Measurements from ENCODE around the gene CHTF18.
"Not testable (repeated sequence)": the region's sequence is repeated elsewhere in the genome, so short reads cannot be mapped to it uniquely, and the experiment has no call there.

CHTF18 gene

DNA sequence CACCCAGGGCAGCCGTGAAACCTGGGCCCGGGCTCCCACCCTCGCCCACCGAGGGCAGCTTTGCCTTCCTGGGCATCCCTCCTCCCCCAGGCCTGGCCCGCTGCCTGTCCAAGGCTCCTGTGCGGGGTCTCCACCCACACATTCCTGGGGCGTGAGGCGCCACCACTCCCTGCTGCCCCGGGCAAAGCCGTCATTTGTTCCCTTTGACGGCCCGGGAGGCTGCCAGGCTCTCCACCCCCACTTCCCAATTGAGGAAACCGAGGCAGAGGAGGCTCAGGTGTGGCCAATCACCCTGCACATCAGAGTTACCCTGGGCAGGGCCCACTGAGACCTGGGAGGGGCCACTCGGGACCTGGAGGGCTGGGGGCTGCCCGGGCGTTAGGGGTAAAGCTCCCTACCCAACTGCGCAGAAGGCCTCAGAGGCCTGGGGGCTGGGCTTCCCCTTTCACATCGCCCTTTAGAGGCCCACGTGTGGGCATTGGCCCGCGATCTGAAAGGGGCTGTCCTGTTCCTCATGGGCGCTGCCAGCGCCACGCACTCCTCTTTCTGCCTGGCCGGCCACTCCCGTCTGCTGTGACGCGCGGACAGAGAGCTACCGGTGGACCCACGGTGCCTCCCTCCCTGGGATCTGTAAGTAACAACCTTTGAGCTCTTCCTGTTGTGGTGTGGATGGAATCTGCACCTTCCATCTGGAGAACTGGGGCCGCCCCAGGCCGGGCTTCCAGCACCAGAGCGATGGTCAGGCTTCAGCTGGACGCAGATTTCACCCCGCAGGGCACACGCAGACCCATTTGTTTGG is 27.7 kb upstream of the CHTF18 start, which contains the start of gene MSLN:
Gene MSLN, plus strand, starts transcription at position 190 of the 799 bp plus-strand sequence. CDS start 1,947 bp downstream, outside the sequence.
- no peak for DNase-seq

DNA sequence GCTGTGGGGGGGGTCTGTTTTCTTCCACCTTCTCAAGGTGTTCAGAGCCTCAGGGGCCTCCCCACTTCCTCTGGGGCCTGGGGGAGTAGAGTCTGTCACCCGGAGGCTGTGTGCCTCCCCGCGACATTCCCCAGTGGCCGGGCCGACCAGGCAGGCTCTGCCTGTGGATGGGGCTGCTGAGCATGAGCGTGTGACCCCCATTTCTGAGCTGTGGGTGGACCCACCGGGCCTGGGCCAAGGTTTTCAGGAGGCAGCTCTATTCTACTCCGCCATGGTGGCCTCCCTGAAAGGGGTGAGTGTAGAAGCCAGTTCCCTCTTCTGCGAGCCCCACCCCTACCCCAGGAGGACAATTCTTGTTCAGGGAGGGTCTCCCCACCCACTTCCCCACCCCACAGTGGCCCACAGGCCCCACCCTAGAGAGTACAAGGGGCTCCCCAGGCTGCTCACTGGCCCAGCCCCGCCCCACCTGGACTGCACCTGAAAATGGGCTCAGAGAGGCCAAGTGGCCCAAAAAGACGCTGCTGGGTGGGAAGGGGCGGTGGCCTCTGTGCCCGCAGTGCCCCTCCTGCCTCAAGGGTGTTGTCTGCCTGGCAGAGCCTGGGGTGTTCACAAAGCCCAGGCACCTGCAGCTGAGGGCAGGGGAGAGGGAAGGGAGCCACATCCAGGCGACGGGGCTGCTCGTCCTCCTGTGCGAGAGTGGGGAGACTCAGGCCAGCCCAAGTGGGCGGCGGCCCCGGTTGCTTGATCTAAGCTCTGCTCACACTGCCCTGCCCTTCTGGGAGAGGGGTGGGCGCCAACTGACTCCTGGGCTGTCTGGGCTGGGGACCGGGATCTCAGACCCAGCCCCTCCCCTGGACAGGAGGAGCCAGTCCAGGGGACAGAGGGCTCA is 26.6 kb upstream of the CHTF18 start:
- DNase-seq = no peak

GRCh38 chr16:762595-763268 is 25.7 kb upstream of the CHTF18 start:
- DNase-seq = no peak

GRCh38 chr16:763369-764183 is 24.8 kb upstream of the CHTF18 start:
- DNase-seq = no peak

DNA sequence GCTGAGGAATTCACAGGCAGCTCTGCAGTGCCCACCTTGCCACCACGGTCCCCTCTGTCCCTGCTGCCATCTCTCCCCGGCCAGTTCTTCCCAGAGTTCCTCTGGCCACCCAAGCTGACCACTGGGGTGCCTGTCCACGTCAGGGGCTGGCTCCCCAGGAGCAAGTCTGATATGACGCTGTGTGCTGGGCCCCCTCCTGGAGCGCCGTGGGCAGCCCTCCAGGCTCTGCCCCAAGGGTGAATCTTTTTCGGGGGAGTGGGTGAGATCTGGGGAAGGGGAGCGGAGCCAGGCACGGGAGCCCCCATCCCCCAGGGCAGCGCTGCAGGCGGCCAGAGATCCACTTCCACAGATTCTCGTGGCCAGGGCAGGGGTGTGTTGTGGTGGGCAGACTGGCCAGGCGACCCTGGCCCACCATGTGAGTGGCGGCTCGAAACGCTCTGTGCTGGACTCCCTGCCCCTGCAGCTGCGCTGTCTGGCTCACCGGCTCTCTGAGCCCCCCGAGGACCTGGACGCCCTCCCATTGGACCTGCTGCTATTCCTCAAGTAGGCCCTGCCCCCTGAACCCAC is 24.2 kb upstream of the CHTF18 start:
- no peak for DNase-seq

DNA sequence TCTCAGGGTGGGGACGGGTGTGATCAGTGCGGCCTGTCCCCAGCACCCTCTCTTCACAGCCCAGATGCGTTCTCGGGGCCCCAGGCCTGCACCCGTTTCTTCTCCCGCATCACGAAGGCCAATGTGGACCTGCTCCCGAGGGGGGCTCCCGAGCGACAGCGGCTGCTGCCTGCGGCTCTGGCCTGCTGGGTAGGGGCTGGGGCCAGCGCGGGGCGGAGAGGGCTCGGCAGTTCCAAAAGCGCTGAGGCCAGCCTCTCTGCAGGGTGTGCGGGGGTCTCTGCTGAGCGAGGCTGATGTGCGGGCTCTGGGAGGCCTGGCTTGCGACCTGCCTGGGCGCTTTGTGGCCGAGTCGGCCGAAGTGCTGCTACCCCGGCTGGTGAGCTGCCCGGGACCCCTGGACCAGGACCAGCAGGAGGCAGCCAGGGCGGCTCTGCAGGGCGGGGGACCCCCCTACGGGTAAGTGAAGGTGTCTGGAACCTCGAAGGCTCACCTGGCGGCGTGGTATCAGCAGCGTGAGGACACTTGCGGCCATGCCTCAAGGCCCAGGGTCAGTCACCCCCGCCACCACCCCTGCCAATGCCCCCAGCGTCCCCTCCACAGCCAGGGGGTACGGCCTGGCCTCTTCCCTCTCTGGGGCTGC is 23.5 kb upstream of the CHTF18 start:
- DNase-seq = no peak

- DNase-seq = no peak
Observed at GRCh38 chr16:765488-765865, 22.9 kb upstream of the CHTF18 start.

DNA sequence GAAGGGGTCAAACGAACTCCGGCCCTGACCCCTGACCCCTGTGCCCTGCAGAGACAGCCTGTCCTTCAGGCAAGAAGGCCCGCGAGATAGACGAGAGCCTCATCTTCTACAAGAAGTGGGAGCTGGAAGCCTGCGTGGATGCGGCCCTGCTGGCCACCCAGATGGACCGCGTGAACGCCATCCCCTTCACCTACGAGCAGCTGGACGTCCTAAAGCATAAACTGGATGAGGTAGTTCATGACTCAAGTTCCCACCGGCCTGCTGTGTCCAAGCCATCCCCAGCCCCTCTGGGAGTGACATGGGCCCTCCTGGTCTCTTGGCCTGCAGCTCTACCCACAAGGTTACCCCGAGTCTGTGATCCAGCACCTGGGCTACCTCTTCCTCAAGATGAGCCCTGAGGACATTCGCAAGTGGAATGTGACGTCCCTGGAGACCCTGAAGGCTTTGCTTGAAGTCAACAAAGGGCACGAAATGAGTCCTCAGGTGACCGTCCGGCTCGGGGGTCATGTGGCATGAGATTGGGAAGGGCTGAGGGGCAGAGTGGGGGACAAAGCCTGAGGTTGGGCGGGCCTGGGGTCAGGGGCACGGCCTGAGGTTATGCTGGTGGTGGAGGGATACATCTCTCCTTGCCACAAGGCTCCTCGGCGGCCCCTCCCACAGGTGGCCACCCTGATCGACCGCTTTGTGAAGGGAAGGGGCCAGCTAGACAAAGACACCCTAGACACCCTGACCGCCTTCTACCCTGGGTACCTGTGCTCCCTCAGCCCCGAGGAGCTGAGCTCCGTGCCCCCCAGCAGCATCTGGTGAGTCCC is 22.2 kb upstream of the CHTF18 start:
- no peak for DNase-seq

- DNase-seq = no peak
Observed at GRCh38 chr16:766820-767640, 21.4 kb upstream of the CHTF18 start.

- no peak for DNase-seq
Observed at GRCh38 chr16:767743-768235, 20.6 kb upstream of the CHTF18 start.

DNA sequence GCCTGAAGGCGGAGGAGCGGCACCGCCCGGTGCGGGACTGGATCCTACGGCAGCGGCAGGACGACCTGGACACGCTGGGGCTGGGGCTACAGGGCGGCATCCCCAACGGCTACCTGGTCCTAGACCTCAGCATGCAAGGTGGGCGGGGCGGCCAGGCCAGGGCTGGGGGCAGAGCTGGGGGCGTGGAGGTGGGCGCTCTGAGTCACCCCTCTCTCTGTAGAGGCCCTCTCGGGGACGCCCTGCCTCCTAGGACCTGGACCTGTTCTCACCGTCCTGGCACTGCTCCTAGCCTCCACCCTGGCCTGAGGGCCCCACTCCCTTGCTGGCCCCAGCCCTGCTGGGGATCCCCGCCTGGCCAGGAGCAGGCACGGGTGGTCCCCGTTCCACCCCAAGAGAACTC is 20.0 kb upstream of the CHTF18 start:
- DNase-seq = no peak

- no peak for DNase-seq
Observed at GRCh38 chr16:769184-769784, 19.1 kb upstream of the CHTF18 start.

DNA sequence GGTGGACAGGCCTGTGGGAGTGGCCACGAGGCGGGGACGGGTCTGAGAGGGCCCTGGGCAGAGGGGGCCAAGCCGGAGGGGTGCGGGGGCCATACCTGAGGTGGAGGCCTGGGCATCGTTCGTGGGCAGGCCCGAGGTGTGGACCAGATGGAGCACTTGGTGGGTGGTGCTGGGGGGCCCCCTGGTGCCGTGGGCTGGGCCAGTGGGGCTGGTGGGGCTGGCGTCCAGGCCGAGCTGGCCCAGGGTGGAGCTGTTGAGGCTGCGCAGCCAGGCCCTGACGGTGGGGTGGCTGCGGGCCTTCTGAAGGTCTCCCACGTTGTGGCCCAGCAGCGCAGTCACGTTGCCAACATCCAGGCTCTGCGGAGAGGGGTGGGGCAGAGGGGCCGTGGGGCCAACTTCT is 18.5 kb upstream of the CHTF18 start:
- no peak for DNase-seq

DNA sequence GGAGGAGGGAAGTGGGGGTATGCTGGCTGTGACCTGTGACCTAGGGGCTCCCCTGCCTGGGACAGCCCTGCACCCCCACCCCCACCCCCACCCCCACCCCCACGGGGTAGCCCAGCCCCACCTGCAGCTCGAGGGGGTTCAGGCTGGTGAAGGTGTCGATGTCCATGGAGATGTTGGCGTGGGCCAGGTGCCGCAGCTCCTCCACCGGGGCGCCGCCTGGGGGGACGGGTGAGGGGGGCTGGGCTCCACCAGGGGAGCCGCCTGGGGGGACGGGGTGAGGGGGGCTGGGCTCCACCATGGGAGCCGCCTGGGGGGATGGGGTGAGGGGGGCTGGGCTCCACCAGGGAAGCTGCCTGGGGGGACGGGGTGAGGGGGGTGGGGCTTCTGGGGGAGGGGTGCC is 18.0 kb upstream of the CHTF18 start:
- no peak for DNase-seq

- DNase-seq = no peak
Observed at GRCh38 chr16:772959-773358, 15.5 kb upstream of the CHTF18 start.

DNA sequence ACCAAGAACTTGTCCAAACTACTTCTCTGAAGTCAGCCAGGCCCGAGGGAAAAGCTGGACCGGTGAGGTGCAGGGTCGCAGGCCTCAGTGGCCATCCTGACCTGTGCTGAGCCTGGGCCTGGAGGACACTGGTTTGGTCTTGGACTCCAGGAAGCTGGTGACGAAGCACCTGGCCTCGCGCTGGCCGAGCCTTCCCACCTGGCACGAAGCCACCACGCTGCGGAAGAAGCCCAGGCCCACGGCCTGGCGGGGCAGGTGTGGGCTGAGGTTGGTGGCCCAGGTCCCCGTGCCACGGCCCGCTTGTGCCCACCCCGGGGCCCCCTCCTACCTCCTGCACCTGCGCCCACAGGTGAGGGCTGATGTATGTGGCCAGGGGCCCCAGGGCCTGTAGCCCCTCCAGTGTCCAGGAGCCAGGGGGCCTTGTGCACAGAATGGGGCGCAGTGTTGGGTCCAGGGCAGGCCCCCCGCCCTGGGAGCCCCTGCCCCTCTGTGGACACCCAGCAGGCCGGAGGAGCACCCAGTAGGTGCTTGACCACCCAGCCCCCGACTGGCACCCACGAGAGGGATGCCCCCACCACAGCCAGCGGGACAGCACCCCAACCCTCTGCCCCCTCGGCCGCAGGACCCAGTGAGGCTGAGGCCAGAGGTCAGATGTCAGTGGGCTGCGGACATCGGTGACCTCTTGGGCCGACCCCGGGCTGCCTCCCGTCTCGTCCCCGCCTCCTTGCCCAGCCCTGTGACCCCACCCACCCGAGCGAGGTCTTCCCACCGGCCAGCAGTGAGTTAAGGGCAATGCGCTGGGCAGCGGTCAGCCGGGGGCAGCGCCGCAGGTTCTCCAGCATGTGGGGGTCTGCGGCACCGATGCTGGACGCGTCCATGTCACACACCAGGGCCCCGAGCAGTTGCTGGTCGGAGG is 14.1 kb upstream of the CHTF18 start:
- no peak for DNase-seq

GRCh38 chr16:775236-775796 is 13.1 kb upstream of the CHTF18 start:
- DNase-seq = no peak

- not testable (repeated sequence) for DNase-seq
Observed at GRCh38 chr16:776298-776697, 12.1 kb upstream of the CHTF18 start.

All from hematopoietic multipotent progenitor cell treated with erythropoietin and hydrocortisone succinate and interleukin-3 and kit ligand, for 4 days (in vitro differentiated cells).